Vagina (tissue), 2 donors: ENCODE measurements around the gene EHBP1L1.

Experiments
- POLR2A ChIP-seq, 2 donors: fragments of 450-650 bp; IDR thresholded peaks; one replicate each; pipeline ENCODE4 v1.6.1; 2017; ENCODE audit warnings: antibody characterized with exemption in 2 of 2, mild to moderate bottlenecking in 2 of 2, moderate library complexity in 2 of 2
- POLR2AphosphoS5 ChIP-seq, 2 donors: sonication (generic); formaldehyde crosslinking; IDR thresholded peaks; one replicate each; pipeline ENCODE4 v1.9.0; 2017; ENCODE audit warnings: antibody characterized with exemption in 2 of 2, mild to moderate bottlenecking in 2 of 2, low read depth in 1 of 2; ENCODE audit not compliant: insufficient read depth in 1 of 2

DNA sequence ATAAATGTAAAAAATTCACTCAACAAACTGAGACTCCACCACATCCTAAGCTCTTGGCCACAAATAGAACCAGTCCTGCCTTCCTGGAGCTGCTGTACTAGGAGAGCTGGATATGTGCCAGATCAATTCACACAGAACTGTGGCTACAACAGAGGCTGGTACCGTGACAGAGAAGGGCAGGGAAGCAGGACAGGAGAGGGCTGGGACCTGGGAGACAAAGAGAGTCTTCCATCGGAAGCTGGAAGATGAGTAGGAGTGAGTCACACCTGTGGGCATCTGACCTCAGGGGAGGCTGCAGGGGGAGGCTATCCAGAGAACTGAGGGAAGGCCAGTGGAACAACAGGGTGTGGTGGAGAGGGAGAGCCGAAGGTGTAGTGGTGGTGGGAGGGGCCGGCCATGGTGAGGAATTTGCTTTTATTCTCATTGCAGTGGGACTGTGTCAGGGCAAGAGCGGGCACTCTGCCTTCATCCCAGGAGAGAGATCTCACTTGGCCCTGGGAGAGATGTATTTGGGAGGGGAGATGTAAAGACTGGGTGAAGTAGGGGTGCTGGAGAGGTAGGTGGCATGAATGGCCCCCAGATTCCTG is 15.8 kb upstream of the EHBP1L1 start:
- TF ChIP-seq POLR2AphosphoS5 (IDR thresholded peaks at IDR 0.05; ENCODE audit: insufficient read depth in 1 of 2, low read depth in 1 of 2) (no peak), POLR2A (IDR thresholded peaks at IDR 0.05) (no peak)
